SU-DHL-6 (cell line): ENCODE data around the gene PDE4B.

Experiments
- H2AFZ ChIP-seq: fragments of 200-600 bp; sonication (generic); 2 replicates; pipeline ENCODE4 v1.6.1; 2014; ENCODE audit warnings: low read depth, mild to moderate bottlenecking, moderate library complexity, mixed read lengths, antibody characterized with exemption, low read length; ENCODE audit not compliant: severe bottlenecking
- H3F3A ChIP-seq: fragments of 200-600 bp; shearing (Covaris generic); 2 replicates; pipeline ENCODE4 v1.6.0; 2016; ENCODE audit warnings: antibody characterized with exemption, mild to moderate bottlenecking; ENCODE audit not compliant: insufficient read depth
- H3K27ac ChIP-seq: fragments of 200-600 bp; sonication (generic); 2 replicates; pipeline ENCODE4 v1.5.1; 2016; ENCODE audit warnings: low read depth, mild to moderate bottlenecking, low read length, moderate library complexity, mixed read lengths
- H3K27me3 ChIP-seq: fragments of 200-600 bp; sonication (generic), shearing (Covaris generic); 2 replicates; pipeline ENCODE4 v1.6.0; 2014; ENCODE audit warnings: mild to moderate bottlenecking, low read length
- H3K36me3 ChIP-seq: fragments of 200-600 bp; sonication (generic); 2 replicates; pipeline ENCODE4 v1.6.1; 2014; ENCODE audit warnings: mild to moderate bottlenecking, low read length, mixed read lengths
- H3K4me2 ChIP-seq: fragments of 300-600, 200-600 bp; shearing (Covaris generic), sonication (generic); 2 replicates; pipeline ENCODE4 v1.6.0; 2014; ENCODE audit warnings: low read length, low read depth, mild to moderate bottlenecking; ENCODE audit not compliant: poor library complexity, severe bottlenecking
- H3K4me3 ChIP-seq: fragments of 200-600 bp; sonication (generic); 2 replicates; pipeline ENCODE4 v1.5.1; 2014; ENCODE audit warnings: antibody characterized with exemption, low read length, mild to moderate bottlenecking, mixed read lengths; ENCODE audit not compliant: insufficient read depth, poor library complexity, severe bottlenecking
- H3K79me2 ChIP-seq: fragments of 200-600 bp; sonication (generic); 2 replicates; pipeline ENCODE4 v1.6.1; 2014; ENCODE audit warnings: mild to moderate bottlenecking, low read length, moderate library complexity; ENCODE audit not compliant: insufficient read depth
- H3K9ac ChIP-seq: fragments of 200-600 bp; sonication (generic); 2 replicates; pipeline ENCODE4 v1.7.0; 2014; ENCODE audit warnings: mild to moderate bottlenecking, low read length
- H3K9me2 ChIP-seq: fragments of 200-600 bp; sonication (generic); replicated peaks from 2 replicates; pipeline ENCODE4 v1.6.1; 2014; ENCODE audit warnings: low read length; ENCODE audit not compliant: insufficient read depth
- H3K9me3 ChIP-seq: fragments of 200-600 bp; sonication (generic); 2 replicates; pipeline ENCODE4 v1.6.1; 2014; ENCODE audit warnings: low read length, mixed read lengths; ENCODE audit not compliant: insufficient read depth
- H4K20me1 ChIP-seq: fragments of 200-600 bp; sonication (generic); 2 replicates; pipeline ENCODE4 v1.6.1; 2014; ENCODE audit warnings: low read depth, mild to moderate bottlenecking, antibody characterized with exemption, low read length, moderate library complexity, mixed read lengths
- CTCF ChIP-seq: fragments of 200-600 bp; sonication (generic); IDR thresholded peaks from one replicate; pipeline ENCODE4 v1.5.1; 2017; ENCODE audit warnings: antibody characterized with exemption, mild to moderate bottlenecking, low read length, moderate library complexity; ENCODE audit not compliant: insufficient read depth, poor library complexity, severe bottlenecking
- EZH2phosphoT487 ChIP-seq: fragments of 200-600 bp; sonication (generic), shearing (Covaris generic); conservative IDR thresholded peaks from 2 replicates; pipeline ENCODE4 v1.6.1; 2018; ENCODE audit warnings: mild to moderate bottlenecking, antibody characterized with exemption, low read length, moderate library complexity, mixed read lengths

Gene PDE4B

GRCh38 chr1:66330722-66331141 is 538.0 kb downstream of the PDE4B start:
- H3K27me3 ChIP-seq, result no peaks in the 10 kb centered on the region; the same call in 1 of the 2 replicates
- no peaks in the 10 kb centered on the region for H3F3A ChIP-seq
- H3K9me3 ChIP-seq, result no peaks in the 10 kb centered on the region
- TF ChIP-seq CTCF, result no peak
- no peak for TF ChIP-seq EZH2phosphoT487
- no peaks in the 10 kb centered on the region for H3K36me3 ChIP-seq
- H3K79me2 ChIP-seq, result no peaks in the 10 kb centered on the region
- no peak overlapping the region for H2AFZ ChIP-seq
- no peaks in the 10 kb centered on the region for H4K20me1 ChIP-seq
- H3K4me2 ChIP-seq, result no peak overlapping the region
- H3K9me2 ChIP-seq, result no peaks in the 10 kb centered on the region
- no peak overlapping the region for H3K9ac ChIP-seq
- H3K4me3 ChIP-seq, result no peak overlapping the region
- no peak overlapping the region for H3K27ac ChIP-seq

GRCh38 chr1:66331658-66332547 is 539.2 kb downstream of the PDE4B start:
- H3K9me2 ChIP-seq, result no peaks in the 10 kb centered on the region
- H3K4me3 ChIP-seq, result no peak overlapping the region
- H3K9ac ChIP-seq, result no peak overlapping the region
- no peaks in the 10 kb centered on the region for H3K79me2 ChIP-seq
- no peak overlapping the region for H2AFZ ChIP-seq
- H3K9me3 ChIP-seq, result no peaks in the 10 kb centered on the region
- no peaks in the 10 kb centered on the region; the same call in 1 of the 2 replicates for H3K27me3 ChIP-seq
- H3K27ac ChIP-seq, result no peak overlapping the region
- no peaks in the 10 kb centered on the region for H3F3A ChIP-seq
- no peaks in the 10 kb centered on the region for H3K36me3 ChIP-seq
- H4K20me1 ChIP-seq, result no peaks in the 10 kb centered on the region
- H3K4me2 ChIP-seq, result peak overlapping the region; percentile 20
- no peak for TF ChIP-seq EZH2phosphoT487
- no peak for TF ChIP-seq CTCF

GRCh38 chr1:66332548-66332901 is 539.8 kb downstream of the PDE4B start:
- H3K36me3 ChIP-seq, result no peaks in the 10 kb centered on the region
- H3K79me2 ChIP-seq, result no peaks in the 10 kb centered on the region
- TF ChIP-seq CTCF, result no peak
- no peak for TF ChIP-seq EZH2phosphoT487
- no peak overlapping the region for H3K27ac ChIP-seq
- H3K9me2 ChIP-seq, result no peaks in the 10 kb centered on the region
- no peaks in the 10 kb centered on the region for H4K20me1 ChIP-seq
- no peak overlapping the region for H3K9ac ChIP-seq
- no peaks in the 10 kb centered on the region for H3K9me3 ChIP-seq
- peak overlapping the region; percentile 20 for H3K4me2 ChIP-seq
- H3F3A ChIP-seq, result no peaks in the 10 kb centered on the region
- H2AFZ ChIP-seq, result no peak overlapping the region
- no peaks in the 10 kb centered on the region; the same call in 1 of the 2 replicates for H3K27me3 ChIP-seq
- H3K4me3 ChIP-seq, result no peak overlapping the region
